B cell (primary cell): ENCODE data around the gene RPTOR. TPM values are rescaled to one million over a fixed set of nuclear protein-coding genes. Genes with fewer than 3 reads are reported as not detected.

Experiments
- ATAC-seq: fragments of 200-7000 bp; cut with Tn5 transposase; one replicate; pipeline ENCODE4 v1.10.0; 2021; ENCODE audit warnings: low read depth, mild to moderate bottlenecking, moderate number of reproducible peaks, moderate library complexity
- CTCF ChIA-PET: fragments of 350-600 bp; sonication (Branson Sonifier 250); formaldehyde crosslinking; loops from one replicate; lab custom pipeline; 2021; ENCODE audit warnings: antibody characterized with exemption, inconsistent platforms; lab: Charles Lee
- POLR2A ChIA-PET: fragments of 350-600 bp; sonication (Branson Sonifier 250); formaldehyde crosslinking; loops from one replicate; lab custom pipeline; 2021; ENCODE audit warnings: antibody characterized with exemption; lab: Charles Lee
- DNase-seq: peaks from one replicate; pipeline ENCODE4 v3.0.0; 2013
- H2AFZ ChIP-seq: 2 replicates; pipeline ENCODE4 v1.6.1; 2012; ENCODE audit warnings: mild to moderate bottlenecking, low read depth, low read length; ENCODE audit not compliant: insufficient read depth, poor library complexity, severe bottlenecking
- H3K27ac ChIP-seq, 2 donors: 1 replicate in 1 of 2; 2 replicates in 1 of 2; pipeline ENCODE4 v1.5.1; 2012 to 2013; ENCODE audit warnings: low read length in 2 of 2, mild to moderate bottlenecking in 2 of 2, moderate library complexity in 1 of 2
- H3K27me3 ChIP-seq, 4 experiments: fragments of 200-600 bp in 1 of 4; sonication (generic) in 1 of 4; replicated peaks in 1 of 4; 1 replicate in 2 of 4; 2 replicates in 2 of 4; pipeline versions ENCODE4 v1.6.1 to v1.7.0; 2013 to 2016; ENCODE audit warnings: low read length in 3 of 4, mild to moderate bottlenecking in 2 of 4, mixed read lengths in 1 of 4, moderate library complexity in 1 of 4; ENCODE audit not compliant: insufficient read depth in 4 of 4, control insufficient read depth in 3 of 4; ENCODE audit errors: control extremely low read depth in 1 of 4
- H3K36me3 ChIP-seq, 2 experiments: replicated peaks in 1 of 2; 1 replicate in 1 of 2; 2 replicates in 1 of 2; pipeline versions ENCODE4 v1.6.1 to v1.7.1; 2013; ENCODE audit warnings: low read length in 1 of 2; ENCODE audit not compliant: insufficient read depth in 2 of 2, control insufficient read depth in 1 of 2; ENCODE audit errors: control extremely low read depth in 1 of 2, extremely low read depth in 1 of 2
- H3K4me1 ChIP-seq, 2 donors: fragments of 200-600 bp in 1 of 2; sonication (generic) in 1 of 2; 1 replicate in 1 of 2; 2 replicates in 1 of 2; pipeline versions ENCODE4 v1.5.1 to v1.6.1; 2013 to 2017; ENCODE audit warnings: low read length in 2 of 2; ENCODE audit not compliant: control insufficient read depth in 2 of 2, insufficient read depth in 2 of 2
- H3K4me2 ChIP-seq: replicated peaks from 2 replicates; pipeline ENCODE3; 2012; ENCODE audit warnings: mild to moderate bottlenecking, low read depth, low read length; ENCODE audit not compliant: poor library complexity, severe bottlenecking
- H3K4me3 ChIP-seq, 5 experiments: fragments of 200-600 bp in 1 of 5; sonication (generic) in 1 of 5; 1 replicate in 3 of 5; 2 replicates in 2 of 5; pipeline versions ENCODE4 v1.5.1 to v1.7.0; 2011 to 2016; ENCODE audit warnings: low read length in 4 of 5, mild to moderate bottlenecking in 4 of 5, low read depth in 2 of 5, control low read depth in 1 of 5, moderate library complexity in 1 of 5; ENCODE audit not compliant: insufficient read depth in 1 of 5; ENCODE audit errors: control extremely low read depth in 1 of 5, extremely low read depth in 1 of 5
- H3K79me2 ChIP-seq: fragments of 200-600 bp; sonication (generic); one replicate; pipeline ENCODE4 v1.6.0; 2016; ENCODE audit warnings: low read length; ENCODE audit not compliant: control insufficient read depth, insufficient read depth
- H3K9ac ChIP-seq: fragments of 200-600 bp; sonication (generic); 2 replicates; pipeline ENCODE4 v1.6.1; 2017; ENCODE audit warnings: mild to moderate bottlenecking, low read length, moderate library complexity
- H3K9me3 ChIP-seq, 3 donors: one replicate each; pipeline versions ENCODE4 v1.6.1 to v1.7.1; 2013; ENCODE audit warnings: low read length in 2 of 3; ENCODE audit not compliant: control insufficient read depth in 2 of 3, insufficient read depth in 1 of 3; ENCODE audit errors: control extremely low read depth in 1 of 3
- H4K20me1 ChIP-seq: 2 replicates; pipeline ENCODE4 v1.6.0; 2012; ENCODE audit warnings: mild to moderate bottlenecking, low read length; ENCODE audit not compliant: insufficient read depth, control insufficient read depth, poor library complexity, severe bottlenecking
- H3K27ac Mint-ChIP-seq: one replicate; pipeline ENCODE4 v1.8.0; 2021; ENCODE audit warnings: mixed read lengths
- H3K27me3 Mint-ChIP-seq: one replicate; pipeline ENCODE4 v1.8.0; 2021; ENCODE audit warnings: mixed read lengths
- H3K4me1 Mint-ChIP-seq: one replicate; pipeline ENCODE4 v1.8.0; 2021; ENCODE audit warnings: mixed read lengths
- H3K4me3 Mint-ChIP-seq: one replicate; pipeline ENCODE4 v1.8.0; 2021; ENCODE audit warnings: mixed read lengths
- H3K9me3 Mint-ChIP-seq: one replicate; pipeline ENCODE4 v1.8.0; 2022; ENCODE audit warnings: mixed read lengths; ENCODE audit not compliant: insufficient read depth
- CTCF ChIP-seq: fragments of 200-600 bp; IDR thresholded peaks from one replicate; pipeline ENCODE4 v1.8.0; 2022; ENCODE audit warnings: antibody characterized with exemption, mild to moderate bottlenecking
- EZH2 ChIP-seq: IDR thresholded peaks from 2 replicates; pipeline ENCODE4 v1.6.1; 2012; ENCODE audit warnings: borderline replicate concordance, low read depth, mild to moderate bottlenecking, moderate library complexity, low read length; ENCODE audit not compliant: insufficient read depth, poor library complexity, severe bottlenecking
- WGBS: methylation state at CpG from one replicate; pipeline ENCODE4 v1.1.5; 2013; ENCODE audit warnings: missing lambda C conversion rate; ENCODE audit not compliant: insufficient coverage; 5-methylcytosine and 5-hydroxymethylcytosine counted together
- intact Hi-C: fragments of 100-400 bp; cut with micrococcal nuclease; formaldehyde crosslinking; loops from one replicate; pipeline ENCODE4 v1.10.0; 2022
- polyA plus RNA-seq: library from polyadenylated mRNA; depleted of rRNA; stranded (reverse); fragments of >200 nt; gene quantifications from 2 replicates; pipeline ENCODE4 v1.2.3, GENCODE V29; 2012
- total RNA-seq, 2 donors: library from RNA; stranded (reverse); fragments of 120-200 nt in 1 of 2; gene quantifications; 1 replicate in 1 of 2; 2 replicates in 1 of 2; pipeline versions ENCODE4 v1.2.3 to v1.2.4, GENCODE V29; 2013 to 2022

RPTOR gene
- total and polyA plus RNA-seq, 2 donors (not counting 1 experiment from before 2014, with no cell fraction given) = 13.4 to 58.8 TPM

- Histone ChIP-seq H3K4me3 (no peak overlapping the region), H3K27me3 (no peaks in the 10 kb centered on the region), H3K4me2 (no peak overlapping the region), H2AFZ (no peak overlapping the region), H3K36me3 (peaks cover 0 to 9% of the 10 kb centered on the region in 2 experiments), H3K4me1 (no peaks in the 10 kb centered on the region), H3K9ac (no peak overlapping the region), H4K20me1 (no peaks in the 10 kb centered on the region), H3K79me2 (no peaks in the 10 kb centered on the region), H3K9me3 (peaks cover 0 to 6% (median 0%) of the 10 kb centered on the region in 3 donors), H3K27ac (no peak overlapping the region)
- TF ChIP-seq CTCF = no peak
- no peak for TF ChIP-seq EZH2
- ChIA-PET CTCF (no interaction called here), POLR2A (no interaction called here)
- Mint-ChIP-seq H3K9me3 (no peaks in the 10 kb centered on the region), H3K27me3 (no peaks in the 10 kb centered on the region), H3K4me3 (no peak overlapping the region), H3K27ac (no peak overlapping the region), H3K4me1 (no peaks in the 10 kb centered on the region)
- DNase-seq (no peak), ATAC-seq (no peak)
- intact Hi-C loops = no loop called here
- WGBS = 99% methylated on average over 14 of the region's 18 CpGs
These were observed 253.3 kb downstream of the RPTOR start for GRCh38 chr17:80797741-80798594.
